ENCODE measurements around the gene RAVER1. TPM values are rescaled to one million over a fixed set of nuclear protein-coding genes. Genes with fewer than 3 reads are reported as not detected.
A peak's percentile ranks its signal among the peaks of the same experiment; 100 is the strongest.

The RAVER1 gene
- total and polyA plus RNA-seq, 2 of the 8 experiments (the other 6 are each of a cell fraction or from before 2014, with no cell fraction given), result 5.7 to 70.5 TPM

- Histone ChIP-seq H3K9ac (replicated peaks in 1 of 4; ENCODE audit: extremely low read depth in 1 of 4, low read depth in 3 of 4, low read length in 3 of 4) (peak overlapping the region in 3 of 4 experiments; percentile 29 to 72 (median 66); a peak in 5 of 7 replicates), H4K91ac (replicated peaks; ENCODE audit: insufficient read length, low read length) (peak overlapping the region; percentile 80), H3K4ac (replicated peaks; ENCODE audit: insufficient read length, low read depth, low read length) (no peak overlapping the region), H3K4me1 (replicated peaks in 1 of 4; ENCODE audit: control insufficient read depth in 3 of 4, insufficient read depth in 4 of 4, low read length in 3 of 4) (peaks cover 0 to 11% (median 8%) of the 10 kb centered on the region in 4 experiments; a peak in 5 of 7 replicates), H3K23me2 (ENCODE audit: low read depth, low read length) (peaks cover 18% of the 10 kb centered on the region), H4K5ac (ENCODE audit: insufficient read length, low read depth, low read length) (peak overlapping the region; percentile 88), H2BK20ac (ENCODE audit: low read length) (no peak overlapping the region), H3K79me2 (ENCODE audit: control insufficient read depth in 1 of 2, insufficient read depth in 2 of 2, low read length in 2 of 2) (no peaks in the 10 kb centered on the region), H2AFZ (ENCODE audit: low read length) (no peak overlapping the region), H3K27me3 (replicated peaks in 1 of 4; ENCODE audit: control insufficient read depth in 3 of 4, extremely low read depth in 1 of 4, insufficient read depth in 3 of 4, low read length in 3 of 4) (no peaks in the 10 kb centered on the region), H2BK120ac (replicated peaks; ENCODE audit: low read depth, low read length) (no peak overlapping the region), H2BK5ac (ENCODE audit: low read depth, low read length) (peak overlapping the region; percentile 95; the same call in 1 of the 2 replicates), H3K9me3 (ENCODE audit: insufficient read depth in 2 of 2, low read depth in 1 of 2, low read length in 1 of 2) (no peaks in the 10 kb centered on the region), H4K8ac (ENCODE audit: extremely low read depth, insufficient read depth, low read length) (peak overlapping the region; percentile 90; the same call in 1 of the 2 replicates), H3K36me3 (ENCODE audit: control insufficient read depth in 2 of 4, insufficient read depth in 4 of 4, low read length in 3 of 4) (peaks cover 0 to 5% (median 2%) of the 10 kb centered on the region in 4 experiments; a peak in 2 of 8 replicates), H4K20me1 (replicated peaks in 1 of 2; ENCODE audit: control insufficient read depth in 1 of 2, insufficient read depth in 2 of 2, low read length in 2 of 2) (no peaks in the 10 kb centered on the region), H3K27ac (ENCODE audit: low read depth, low read length) (peak overlapping the region; percentile 68), H2BK12ac (ENCODE audit: low read depth, low read length) (0 out of 2 replicates have a peak overlapping the region, but pooled peaks have one; percentile 68), H3K14ac (ENCODE audit: insufficient read length) (no peak overlapping the region), H3K56ac (replicated peaks; ENCODE audit: insufficient read length, low read depth, low read length) (peak overlapping the region; percentile 88), H2BK15ac (ENCODE audit: low read length) (peak overlapping the region; percentile 72; the same call in 1 of the 2 replicates), H3K23ac (ENCODE audit: insufficient read length) (no peak overlapping the region), H3K18ac (ENCODE audit: extremely low read depth, low read length) (peak overlapping the region; percentile 88), H2AK5ac (ENCODE audit: low read depth, low read length) (no peak overlapping the region), H3K4me2 (ENCODE audit: insufficient read depth in 1 of 2, low read depth in 2 of 2, low read length in 2 of 2) (peak overlapping the region; percentile 72 to 99), H3K79me1 (ENCODE audit: low read depth, low read length) (no peaks in the 10 kb centered on the region), H3K4me3 (ENCODE audit: extremely low read depth in 1 of 4, insufficient read depth in 2 of 4, low read depth in 3 of 4, low read length in 4 of 4) (peak overlapping the region; percentile 61 to 69 (median 64))
- POLR2A ChIA-PET (ENCODE audit: partially characterized antibody), result interaction anchor here (0.6 to 2.2 kb wide), 11 partner anchors 9 to 262 kb away, joined by 3 to 15 read pairs (median 5); partner anchors contain the start of genes ICAM1, ICAM5, MRPL4 and RAVER1
- WGBS, 2 experiments (ENCODE audit: extremely low coverage in 1 of 2, insufficient coverage in 1 of 2, insufficient read length in 1 of 2, insufficient replicate concordance in 2 of 2, low coverage in 1 of 2, low lambda C conversion rate in 2 of 2, missing lambda C conversion rate in 1 of 2), result 7% methylated on average over 32 of the region's 32 CpGs; no CpG with 5 or more reads in 1 of the 2 experiments
- DNase-seq (ENCODE audit: low read depth in 1 of 2, low spot score in 2 of 2) (peak; percentile 91 to 99), FAIRE-seq (peak; percentile 94)
- CTCF ChIA-PET (ENCODE audit: partially characterized antibody), result interaction anchor here (0.8 to 3.2 kb wide), 10 partner anchors 10 to 95 kb away, joined by 3 to 11 read pairs (median 4); partner anchors contain the start of genes ICAM5 and RAVER1
- TF ChIP-seq GABPA (IDR thresholded peaks at IDR 0.05; ENCODE audit: borderline replicate concordance, insufficient read depth, low read length), result no peak
- TF ChIP-seq RAD21 (IDR thresholded peaks at IDR 0.05 in 1 of 2, conservative IDR thresholded peaks at IDR 0.05 in 1 of 2; ENCODE audit: low read depth in 2 of 2, low read length in 2 of 2), result no peak
- TF ChIP-seq NRF1 (IDR thresholded peaks at IDR 0.05; ENCODE audit: low read depth, low read length), result no peak
- TF ChIP-seq, protein P1, sequence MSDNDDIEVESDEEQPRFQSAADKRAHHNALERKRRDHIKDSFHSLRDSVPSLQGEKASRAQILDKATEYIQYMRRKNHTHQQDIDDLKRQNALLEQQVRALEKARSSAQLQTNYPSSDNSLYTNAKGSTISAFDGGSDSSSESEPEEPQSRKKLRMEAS (IDR thresholded peaks at IDR 0.05), result peak; percentile 86
- TF ChIP-seq SP2 (IDR thresholded peaks at IDR 0.05; ENCODE audit: low read length), result no peak
- no peak for TF ChIP-seq TEAD4 (IDR thresholded peaks at IDR 0.05; ENCODE audit: low read depth, low read length)
- TF ChIP-seq SUZ12 (IDR thresholded peaks at IDR 0.05; ENCODE audit: low read length), result no peak
- no peak for TF ChIP-seq SIRT6 (IDR thresholded peaks at IDR 0.05; ENCODE audit: low read length)
- TF ChIP-seq KDM1A (IDR thresholded peaks at IDR 0.05; ENCODE audit: borderline replicate concordance, low read length), result no peak
- TF ChIP-seq HDAC2 (IDR thresholded peaks at IDR 0.05; ENCODE audit: borderline replicate concordance in 1 of 2, low read depth in 2 of 2, low read length in 2 of 2), result no peak
Measured at GRCh38 chr19:10353793-10354391, 20.6 kb upstream of the RAVER1 start.

Measured in H1 (cell line).